ENCODE results near the gene FOXL2.

The FOXL2 gene

DNA sequence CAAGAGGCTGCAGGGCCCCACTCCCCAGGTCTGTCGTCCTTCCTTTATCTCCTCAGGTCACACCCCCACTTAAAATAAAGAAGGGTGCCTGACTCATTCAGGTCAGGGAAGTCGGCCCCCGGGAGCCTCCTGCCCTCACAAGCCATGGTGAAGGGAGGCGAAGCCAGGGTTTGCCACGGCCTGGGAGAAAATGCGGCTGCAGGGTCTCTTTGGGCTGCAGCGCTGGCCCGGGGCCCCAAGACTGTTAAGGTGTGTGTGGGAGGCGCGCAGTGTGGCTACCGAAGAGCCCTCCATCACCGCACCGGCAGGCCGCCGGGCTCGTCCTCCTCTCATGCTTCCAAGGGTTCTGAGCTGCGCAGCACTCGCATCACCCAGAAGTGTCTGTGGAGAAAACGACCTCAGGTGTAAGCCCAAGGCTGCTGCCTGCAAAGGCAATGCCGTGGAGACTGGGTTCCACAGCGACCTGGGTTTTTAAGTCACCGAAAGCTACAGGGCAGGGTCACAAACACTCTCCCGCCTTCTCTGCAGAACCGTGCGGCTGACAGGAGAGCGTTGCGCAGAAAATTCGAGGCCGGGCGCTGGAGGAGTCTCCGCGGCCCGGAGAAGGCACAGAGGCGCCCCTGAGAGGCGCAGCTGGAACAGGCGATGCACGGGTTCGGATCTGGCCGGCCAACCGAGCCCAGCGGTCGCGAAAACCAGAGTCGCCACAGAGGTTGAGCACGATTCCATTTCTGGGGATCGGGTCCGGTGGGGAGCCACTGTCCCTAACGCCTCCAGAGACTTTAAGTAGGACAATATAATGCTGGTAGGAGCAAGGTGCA, 8.7 kb downstream of the FOXL2 start:
- H3K9me3 ChIP-seq (ENCODE audit: insufficient read depth, low read depth, low read length), result no peaks in the 10 kb centered on the region
- H3F3A ChIP-seq (ENCODE audit: low read depth), result no peaks in the 10 kb centered on the region
- no peaks in the 10 kb centered on the region for H3K79me2 ChIP-seq (ENCODE audit: insufficient read depth, low read length)
- no peaks in the 10 kb centered on the region for H4K20me1 ChIP-seq (ENCODE audit: insufficient read depth, low read length, poor library complexity, severe bottlenecking)
- no peaks in the 10 kb centered on the region for H3K36me3 ChIP-seq (ENCODE audit: insufficient read depth, low read length)
- TF ChIP-seq EZH2phosphoT487 (IDR thresholded peaks at IDR 0.05; ENCODE audit: borderline replicate concordance) (no peak), CTCF (conservative IDR thresholded peaks at IDR 0.05; ENCODE audit: low read length) (no peak)
- no peaks in the 10 kb centered on the region for H3K9me2 ChIP-seq (replicated peaks; ENCODE audit: low read depth, low read length)
- H3K9ac ChIP-seq (ENCODE audit: low read depth, low read length, poor library complexity, severe bottlenecking), result no peak overlapping the region
- no peaks in the 10 kb centered on the region for H3K4me1 ChIP-seq (ENCODE audit: insufficient read depth, low read length, poor library complexity, severe bottlenecking)
- no peak overlapping the region for H3K4me2 ChIP-seq (ENCODE audit: low read depth, low read length, poor library complexity, severe bottlenecking)
- no peaks in the 10 kb centered on the region for H3K27me3 ChIP-seq (ENCODE audit: insufficient read depth, low read length, poor library complexity, severe bottlenecking)
- no peak overlapping the region for H3K4me3 ChIP-seq (ENCODE audit: low read length, poor library complexity, severe bottlenecking)
- H2AFZ ChIP-seq (ENCODE audit: low read length), result no peak overlapping the region

DNA sequence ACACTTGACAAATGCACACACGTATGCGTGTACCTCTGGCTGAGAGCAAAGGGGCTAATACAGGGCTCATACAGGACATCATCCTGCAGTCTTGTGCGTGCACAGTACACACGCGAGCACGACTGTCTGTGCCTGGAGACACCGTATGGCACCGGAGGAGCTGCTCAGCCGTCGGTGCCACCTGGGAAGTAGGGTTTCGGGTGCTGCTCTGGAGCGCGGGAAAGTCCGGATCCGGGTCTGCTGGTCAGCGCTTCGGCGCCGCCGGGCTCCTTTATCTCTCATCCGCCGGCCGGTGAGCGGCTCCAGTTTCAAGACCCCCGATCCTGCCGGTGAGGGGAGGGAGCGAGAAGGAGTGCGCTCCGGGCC, 9.3 kb downstream of the FOXL2 start:
- TF ChIP-seq EZH2phosphoT487 (IDR thresholded peaks at IDR 0.05; ENCODE audit: borderline replicate concordance) (no peak), CTCF (conservative IDR thresholded peaks at IDR 0.05; ENCODE audit: low read length) (no peak)
- Histone ChIP-seq H3K79me2 (ENCODE audit: insufficient read depth, low read length) (no peaks in the 10 kb centered on the region), H3F3A (ENCODE audit: low read depth) (no peaks in the 10 kb centered on the region), H3K9me2 (replicated peaks; ENCODE audit: low read depth, low read length) (no peaks in the 10 kb centered on the region), H3K4me2 (ENCODE audit: low read depth, low read length, poor library complexity, severe bottlenecking) (no peak overlapping the region), H2AFZ (ENCODE audit: low read length) (no peak overlapping the region), H3K9ac (ENCODE audit: low read depth, low read length, poor library complexity, severe bottlenecking) (no peak overlapping the region), H4K20me1 (ENCODE audit: insufficient read depth, low read length, poor library complexity, severe bottlenecking) (no peaks in the 10 kb centered on the region), H3K4me1 (ENCODE audit: insufficient read depth, low read length, poor library complexity, severe bottlenecking) (no peaks in the 10 kb centered on the region), H3K27me3 (ENCODE audit: insufficient read depth, low read length, poor library complexity, severe bottlenecking) (no peaks in the 10 kb centered on the region), H3K36me3 (ENCODE audit: insufficient read depth, low read length) (no peaks in the 10 kb centered on the region), H3K4me3 (ENCODE audit: low read length, poor library complexity, severe bottlenecking) (no peak overlapping the region), H3K9me3 (ENCODE audit: insufficient read depth, low read depth, low read length) (no peaks in the 10 kb centered on the region)

GRCh38 chr3:138936741-138937689, 9.9 kb downstream of the FOXL2 start:
- no peaks in the 10 kb centered on the region for H3K9me2 ChIP-seq (replicated peaks; ENCODE audit: low read depth, low read length)
- H4K20me1 ChIP-seq (ENCODE audit: insufficient read depth, low read length, poor library complexity, severe bottlenecking), result no peaks in the 10 kb centered on the region
- TF ChIP-seq EZH2phosphoT487 (IDR thresholded peaks at IDR 0.05; ENCODE audit: borderline replicate concordance), result no peak
- no peak for TF ChIP-seq CTCF (conservative IDR thresholded peaks at IDR 0.05; ENCODE audit: low read length)
- peak overlapping the region; percentile 45 for H3K9ac ChIP-seq (ENCODE audit: low read depth, low read length, poor library complexity, severe bottlenecking)
- H3K36me3 ChIP-seq (ENCODE audit: insufficient read depth, low read length), result no peaks in the 10 kb centered on the region
- H3K4me1 ChIP-seq (ENCODE audit: insufficient read depth, low read length, poor library complexity, severe bottlenecking), result no peaks in the 10 kb centered on the region
- no peaks in the 10 kb centered on the region for H3K9me3 ChIP-seq (ENCODE audit: insufficient read depth, low read depth, low read length)
- peak overlapping the region; percentile 69 for H3K4me2 ChIP-seq (ENCODE audit: low read depth, low read length, poor library complexity, severe bottlenecking)
- H3K27me3 ChIP-seq (ENCODE audit: insufficient read depth, low read length, poor library complexity, severe bottlenecking), result no peaks in the 10 kb centered on the region
- H2AFZ ChIP-seq (ENCODE audit: low read length), result peak overlapping the region; percentile 88
- peak overlapping the region; percentile 70 for H3K4me3 ChIP-seq (ENCODE audit: low read length, poor library complexity, severe bottlenecking)
- H3F3A ChIP-seq (ENCODE audit: low read depth), result no peaks in the 10 kb centered on the region
- H3K79me2 ChIP-seq (ENCODE audit: insufficient read depth, low read length), result no peaks in the 10 kb centered on the region
